NCI-H774 (cell line): ENCODE data around the gene LAMTOR5.

Experiments
- DNase-seq: peaks from one replicate; lab custom pipeline; 2025; lab: John Stamatoyannopoulos, UW

LAMTOR5 gene

GRCh38 chr1:110387048-110387754 is 20.3 kb downstream of the LAMTOR5 start:
- DNase-seq = no peak

GRCh38 chr1:110385369-110385768 is 22.1 kb downstream of the LAMTOR5 start:
- no peak for DNase-seq

- DNase-seq = no peak
Observed at GRCh38 chr1:110384581-110385321, 22.7 kb downstream of the LAMTOR5 start.

DNA sequence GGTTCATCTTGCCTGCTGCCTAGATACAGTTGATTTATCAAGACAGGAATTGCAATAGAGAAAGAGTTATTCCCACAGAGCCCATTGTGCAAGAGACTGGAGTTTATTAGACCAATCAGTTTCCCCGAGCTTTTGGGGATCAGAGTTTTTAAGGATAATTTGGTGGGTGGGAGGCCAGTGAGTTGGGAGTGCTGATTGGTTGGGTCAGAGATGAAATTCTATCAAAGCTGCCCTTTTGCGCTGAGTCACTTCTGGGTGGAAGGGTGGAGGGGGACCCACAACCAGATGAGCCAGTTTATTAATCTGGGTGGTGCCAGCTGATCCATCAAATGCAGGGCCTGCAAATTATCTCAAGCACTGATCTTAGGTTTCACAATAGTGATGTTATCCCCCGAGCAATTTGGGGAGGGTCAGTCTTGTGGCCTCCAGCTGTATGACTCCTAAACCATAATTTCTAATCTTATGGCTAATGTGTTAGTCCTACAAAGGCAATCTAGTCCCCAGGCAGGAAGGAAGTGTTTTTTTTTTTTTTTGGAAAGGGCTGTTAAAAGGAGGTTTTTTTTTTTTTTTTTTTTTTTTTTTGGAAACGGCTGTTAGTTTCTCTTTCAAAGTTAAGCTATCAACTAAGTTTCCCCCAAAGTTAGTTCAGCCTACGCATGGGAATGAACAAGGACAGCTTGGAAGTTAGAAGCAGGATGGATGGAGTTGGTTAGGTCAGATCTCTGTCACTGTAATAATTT is 24.1 kb downstream of the LAMTOR5 start:
- no peak for DNase-seq

DNA sequence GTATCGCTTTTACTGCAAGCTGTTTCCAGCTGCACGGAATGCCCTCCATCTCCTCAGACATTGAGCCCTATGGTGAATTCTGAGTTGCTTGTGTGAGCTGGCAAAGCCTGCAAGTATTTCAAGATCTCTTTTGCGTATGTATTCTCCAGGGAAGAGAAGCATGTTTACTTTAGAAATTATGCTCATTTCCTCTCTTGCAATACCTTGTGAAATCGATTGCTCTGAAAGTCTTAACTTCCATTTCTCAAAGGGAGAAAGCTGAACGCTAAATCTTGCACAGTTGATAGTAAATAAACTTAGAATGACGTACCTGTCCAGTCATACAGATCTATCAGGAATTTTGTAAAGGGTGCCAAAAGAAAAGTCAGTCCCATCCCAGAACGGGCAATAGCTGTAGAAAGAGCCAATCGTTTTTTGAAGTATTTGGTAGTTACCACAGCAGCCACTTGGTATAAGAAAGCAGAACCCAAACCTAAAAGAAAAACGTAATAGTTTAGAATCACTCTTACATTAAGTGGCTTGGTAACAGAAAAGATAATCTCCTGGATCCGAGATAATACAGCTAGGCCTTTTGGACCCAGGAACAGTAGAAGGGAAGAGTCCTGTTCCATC is 26.7 kb downstream of the LAMTOR5 start:
- no peak for DNase-seq

- DNase-seq = no peak
Observed at GRCh38 chr1:110375490-110375889, 32.0 kb downstream of the LAMTOR5 start.

DNA sequence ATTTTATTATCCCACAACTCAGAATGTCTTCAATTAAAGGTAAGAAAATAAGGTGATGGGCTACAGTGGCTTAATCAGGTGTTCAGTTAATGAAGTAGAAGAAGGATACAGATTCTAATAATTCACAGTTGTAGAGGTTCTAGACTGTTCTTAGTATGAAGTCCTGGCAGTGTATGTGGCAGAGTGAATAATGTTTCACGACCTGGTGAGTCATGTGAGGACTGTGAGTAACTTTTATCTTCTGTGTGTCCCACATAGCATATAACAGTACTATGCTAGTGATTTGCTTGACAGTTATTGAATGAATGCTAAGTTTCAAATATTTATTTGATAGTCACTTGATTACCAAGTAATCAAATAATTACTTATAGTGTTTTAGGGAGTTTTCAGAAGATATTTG is 36.7 kb downstream of the LAMTOR5 start:
- DNase-seq = no peak

DNA sequence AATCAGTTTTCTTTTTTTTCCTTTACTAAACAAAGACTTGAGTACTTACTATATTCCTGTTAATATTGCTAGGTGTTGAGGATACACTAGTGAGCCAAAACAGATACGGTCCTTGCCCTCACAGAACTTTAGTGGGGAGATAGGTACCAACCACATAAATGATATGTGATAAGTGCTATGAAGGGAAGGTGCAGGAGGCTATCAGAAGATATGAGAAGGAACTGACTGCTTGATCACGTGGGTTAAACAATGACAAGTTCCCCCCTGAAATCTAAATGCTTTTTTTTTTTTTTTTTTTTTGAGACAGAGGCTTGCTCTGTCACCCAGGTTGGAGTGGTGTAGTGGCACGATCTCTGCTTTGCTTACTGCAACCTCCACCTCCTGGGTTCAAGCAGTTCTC is 43.3 kb downstream of the LAMTOR5 start:
- DNase-seq = no peak

GRCh38 chr1:110361856-110362255 is 45.6 kb downstream of the LAMTOR5 start:
- no peak for DNase-seq

- no peak for DNase-seq
Observed at GRCh38 chr1:110360431-110360830, 47.1 kb downstream of the LAMTOR5 start.

GRCh38 chr1:110356379-110356778 is 51.1 kb downstream of the LAMTOR5 start:
- DNase-seq = peak; percentile 12

DNA sequence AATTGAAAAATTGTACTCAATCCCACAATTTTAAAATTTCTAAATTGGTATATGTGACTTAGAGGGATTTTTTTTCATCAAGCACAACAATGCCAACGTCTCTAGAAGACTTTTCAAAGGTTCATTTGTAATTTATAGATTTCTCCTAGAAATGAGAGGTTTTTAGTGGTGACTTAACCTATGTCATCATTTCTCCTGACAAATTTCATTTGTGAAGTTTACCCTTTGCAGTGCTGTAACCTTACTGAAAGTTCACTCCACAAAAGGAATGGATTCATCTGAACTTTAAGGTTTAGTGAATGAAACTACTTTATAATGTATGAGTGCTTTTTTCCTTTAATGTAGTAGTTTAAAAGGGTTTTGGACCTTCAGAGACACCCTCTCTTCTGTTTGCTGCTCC is 52.2 kb downstream of the LAMTOR5 start:
- DNase-seq = no peak
